ENCODE data around the gene ANP32B.
"Not testable (repeated sequence)": the region's sequence is repeated elsewhere in the genome, so short reads cannot be mapped to it uniquely, and the experiment has no call there.

The ANP32B gene

DNA sequence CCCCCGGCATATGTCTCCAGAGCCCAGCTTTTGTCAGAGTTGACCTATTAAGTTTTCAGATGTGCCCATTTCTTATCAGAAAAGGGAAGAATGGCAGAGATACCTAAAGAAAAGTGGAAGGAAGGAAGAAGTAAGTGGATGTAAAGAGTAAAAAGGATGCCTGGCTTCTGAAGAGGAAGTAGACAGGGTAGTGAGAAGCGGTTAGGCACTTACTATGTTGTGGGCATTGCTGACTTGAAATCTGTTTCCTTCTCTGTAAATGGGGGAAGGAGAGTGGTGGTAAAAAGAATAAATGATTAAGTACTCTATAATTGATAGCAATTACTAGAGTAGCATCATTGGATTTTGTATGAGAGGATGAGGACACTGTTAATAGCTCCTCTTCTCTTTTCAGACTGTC, 9.9 kb downstream of the ANP32B start:
- DNase-seq (ENCODE audit: low spot score): no peak

GRCh38 chr9:97994703-97995102, 11.6 kb downstream of the ANP32B start:
- DNase-seq (ENCODE audit: low spot score): no peak

- not testable (repeated sequence) for DNase-seq (ENCODE audit: low spot score)
These were observed 13.5 kb downstream of the ANP32B start for GRCh38 chr9:97996676-97997075.

DNA sequence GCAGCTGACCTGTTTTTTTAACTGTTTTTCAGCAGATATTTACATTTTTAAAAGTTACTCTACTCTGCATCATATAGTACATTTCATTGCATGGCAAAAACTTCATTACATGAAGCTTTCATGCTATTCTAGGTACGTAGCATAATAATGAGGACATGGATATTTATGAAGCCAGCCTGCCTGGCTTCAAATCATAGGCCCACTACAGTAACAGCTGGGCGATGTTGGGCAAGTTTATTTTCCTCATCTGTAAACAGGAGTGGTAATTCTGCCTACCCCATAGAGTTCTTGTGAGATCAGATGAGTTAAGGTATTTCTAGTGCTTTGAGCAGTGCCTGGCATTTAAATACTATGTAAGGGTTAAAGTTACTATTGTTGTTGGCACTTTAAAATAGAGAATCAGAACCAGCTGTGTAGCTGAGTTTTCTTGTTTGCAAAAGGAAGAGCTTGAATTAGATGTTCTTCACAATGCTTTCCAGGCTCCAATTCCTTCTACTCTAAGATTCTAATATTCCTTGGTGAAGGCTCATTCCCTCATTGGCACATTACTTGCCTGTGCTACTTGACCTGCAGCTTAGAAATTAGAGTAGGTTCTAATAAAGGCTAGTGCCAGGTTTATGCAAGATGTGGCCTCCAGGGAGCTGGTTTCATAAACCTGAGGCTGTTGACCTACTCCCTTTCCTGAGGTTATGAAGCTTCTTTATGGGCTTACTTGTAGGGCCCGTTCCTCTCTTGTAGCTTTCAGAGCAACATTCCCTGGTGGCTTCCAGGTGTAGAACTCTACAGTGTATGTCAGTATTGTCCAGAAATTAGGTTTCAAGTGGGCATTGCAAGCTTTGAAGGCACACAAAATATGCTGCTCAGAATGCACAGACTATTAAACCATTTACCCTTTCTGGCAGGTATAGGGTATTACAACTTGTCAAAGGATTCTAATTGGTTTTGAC, 14.5 kb downstream of the ANP32B start:
- no peak for DNase-seq (ENCODE audit: low spot score)

- no peak for DNase-seq (ENCODE audit: low spot score)
These were observed 19.7 kb downstream of the ANP32B start for GRCh38 chr9:98002808-98003207.

DNA sequence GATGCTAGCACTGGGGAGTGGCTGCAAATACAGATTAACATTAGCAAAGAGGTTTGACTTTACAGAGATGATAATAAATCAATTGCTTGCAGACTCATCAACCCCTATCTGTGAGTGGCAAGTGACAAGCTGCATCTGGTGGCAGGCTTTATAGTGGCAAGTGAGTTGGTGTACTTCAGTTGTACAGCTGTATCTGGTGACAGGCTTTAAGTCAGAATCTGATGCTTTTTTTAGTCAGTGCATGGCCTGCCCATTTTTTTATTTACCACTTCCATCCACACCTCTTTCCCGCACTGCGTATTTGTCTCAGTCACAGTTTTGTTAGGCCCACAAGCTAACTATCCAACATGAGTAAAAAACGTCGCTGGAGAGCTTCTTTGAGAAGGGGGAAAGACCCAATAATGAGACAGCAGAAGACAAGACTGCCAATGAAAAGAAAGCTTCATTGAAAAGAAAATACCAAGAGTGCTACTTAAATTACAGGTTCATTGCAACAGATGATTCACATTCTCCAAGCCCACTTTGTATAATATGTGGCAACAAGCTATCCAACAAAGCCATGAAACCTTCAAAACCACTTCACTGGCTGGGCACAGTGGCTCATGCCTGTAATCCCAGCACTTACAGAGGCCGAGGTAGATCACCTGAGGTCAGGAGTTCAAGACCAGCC, 23.1 kb downstream of the ANP32B start:
- no peak for DNase-seq (ENCODE audit: low spot score)

GRCh38 chr9:98007251-98007928, 24.2 kb downstream of the ANP32B start:
- DNase-seq (ENCODE audit: low spot score): no peak

GRCh38 chr9:98008764-98009163, 25.6 kb downstream of the ANP32B start:
- DNase-seq (ENCODE audit: low spot score): no peak

DNA sequence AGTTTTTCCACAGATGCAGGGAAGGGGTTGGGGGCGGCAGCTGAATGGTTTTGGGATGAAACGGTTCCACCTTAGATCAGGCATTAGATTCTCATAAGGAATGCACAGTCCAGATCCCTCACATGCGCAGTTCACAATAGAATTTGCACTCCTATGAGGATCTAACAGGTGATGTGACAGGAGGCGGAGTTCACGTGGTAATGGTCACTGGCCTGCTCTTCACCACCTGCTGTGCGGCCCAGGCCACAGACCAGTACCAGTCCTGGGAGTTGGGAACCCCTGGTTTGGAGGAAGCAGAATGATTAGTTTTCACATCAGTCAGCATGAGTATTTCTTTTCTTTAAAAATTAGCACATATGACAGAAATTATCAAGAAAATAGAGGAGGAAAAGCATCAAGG, 26.3 kb downstream of the ANP32B start:
- DNase-seq (ENCODE audit: low spot score): no peak

DNA sequence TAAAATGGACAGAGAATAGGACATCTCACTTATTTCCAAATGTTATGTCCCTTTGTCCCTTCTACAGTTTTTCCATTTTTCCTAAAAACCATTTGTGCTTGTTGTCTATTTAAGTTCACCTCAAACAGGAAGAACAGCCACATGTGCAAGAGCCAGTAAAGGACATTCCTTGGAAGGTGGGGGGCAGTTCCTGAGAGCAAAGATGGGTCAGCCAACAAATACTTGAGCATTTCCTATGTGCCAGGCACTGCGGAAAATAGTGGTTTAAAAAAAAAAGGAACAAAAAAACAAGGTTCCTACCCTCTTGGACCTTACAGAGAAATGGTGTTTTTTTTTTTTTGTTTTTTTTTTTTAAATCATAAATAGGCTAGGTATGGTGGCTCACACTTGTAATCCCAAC, 26.8 kb downstream of the ANP32B start:
- no peak for DNase-seq (ENCODE audit: low spot score)

- DNase-seq (ENCODE audit: low spot score): peak; percentile 76
These were observed 27.3 kb downstream of the ANP32B start for GRCh38 chr9:98010445-98010844.

GRCh38 chr9:98011122-98011521, 28.0 kb downstream of the ANP32B start:
- no peak for DNase-seq (ENCODE audit: low spot score)

DNA sequence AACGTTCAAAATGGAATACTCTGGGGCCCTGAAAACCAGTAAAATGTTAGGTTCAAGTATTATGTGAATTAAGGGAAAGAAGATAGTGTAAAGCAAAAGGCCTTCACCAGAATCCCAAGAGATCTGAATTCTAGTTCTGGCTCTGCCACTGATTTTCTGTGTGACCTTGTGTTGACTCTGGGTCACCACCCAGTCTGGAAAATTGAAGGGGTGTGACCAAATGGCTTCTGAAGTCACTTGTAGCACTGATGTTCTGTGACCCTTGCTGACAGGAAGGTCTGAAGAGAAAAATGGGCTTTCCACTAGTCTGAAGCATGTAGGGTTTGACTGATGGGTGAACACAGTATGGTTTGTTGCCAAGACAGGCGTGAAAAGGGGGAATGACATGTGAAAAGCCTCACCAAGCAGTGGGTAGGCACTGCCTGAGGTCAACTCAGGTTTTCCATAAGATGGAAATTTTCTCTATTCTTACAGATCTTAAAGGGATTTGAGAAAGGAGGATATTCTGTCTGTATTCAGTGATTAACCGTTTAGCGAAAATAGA, 33.1 kb downstream of the ANP32B start:
- DNase-seq (ENCODE audit: low spot score): no peak

GRCh38 chr9:98017306-98017705, 34.2 kb downstream of the ANP32B start:
- DNase-seq (ENCODE audit: low spot score): no peak

DNA sequence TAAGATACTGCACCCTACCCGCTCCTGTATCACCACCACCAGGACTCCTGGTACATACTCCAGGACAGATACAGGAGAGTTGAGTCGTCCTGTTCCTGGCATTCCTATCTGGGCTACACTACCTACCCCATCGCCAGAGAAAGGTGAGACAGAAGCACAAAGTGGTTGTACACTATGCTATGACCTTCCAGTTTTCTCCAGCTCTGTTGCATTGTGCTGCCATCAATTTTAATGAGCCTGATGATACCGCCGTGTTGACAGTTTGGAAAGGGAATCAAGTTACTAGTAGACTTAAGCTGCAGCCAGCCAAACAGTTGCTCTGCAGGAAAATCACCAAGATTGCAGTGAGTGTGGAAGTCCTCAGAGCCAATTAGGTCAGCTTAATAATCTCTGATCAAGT, 35.2 kb downstream of the ANP32B start:
- DNase-seq (ENCODE audit: low spot score): no peak

- no peak for DNase-seq (ENCODE audit: low spot score)
These were observed 36.0 kb downstream of the ANP32B start for GRCh38 chr9:98019098-98019497.

DNA sequence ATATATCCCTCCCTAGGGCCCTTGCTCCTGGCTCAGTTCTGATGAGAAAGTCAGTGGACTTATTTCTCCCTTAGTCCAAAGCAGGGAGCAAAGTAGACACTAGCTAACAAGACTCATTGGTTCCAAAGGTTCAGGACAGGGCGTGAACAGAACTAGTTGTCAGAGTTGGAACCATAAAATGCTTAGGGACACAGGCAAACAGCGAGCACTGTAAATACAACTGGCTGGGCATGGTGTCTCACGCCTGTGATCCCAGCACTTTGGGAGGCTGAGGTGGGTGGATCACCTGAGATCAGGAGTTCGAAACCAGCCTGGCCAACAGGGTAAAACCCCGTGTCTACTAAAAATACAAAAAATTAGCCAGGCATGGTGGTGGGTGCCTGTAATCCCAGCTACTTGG, 36.7 kb downstream of the ANP32B start:
- DNase-seq (ENCODE audit: low spot score): not testable (repeated sequence)

- DNase-seq (ENCODE audit: low spot score): no peak
These were observed 37.5 kb downstream of the ANP32B start for GRCh38 chr9:98020476-98021145.

DNA sequence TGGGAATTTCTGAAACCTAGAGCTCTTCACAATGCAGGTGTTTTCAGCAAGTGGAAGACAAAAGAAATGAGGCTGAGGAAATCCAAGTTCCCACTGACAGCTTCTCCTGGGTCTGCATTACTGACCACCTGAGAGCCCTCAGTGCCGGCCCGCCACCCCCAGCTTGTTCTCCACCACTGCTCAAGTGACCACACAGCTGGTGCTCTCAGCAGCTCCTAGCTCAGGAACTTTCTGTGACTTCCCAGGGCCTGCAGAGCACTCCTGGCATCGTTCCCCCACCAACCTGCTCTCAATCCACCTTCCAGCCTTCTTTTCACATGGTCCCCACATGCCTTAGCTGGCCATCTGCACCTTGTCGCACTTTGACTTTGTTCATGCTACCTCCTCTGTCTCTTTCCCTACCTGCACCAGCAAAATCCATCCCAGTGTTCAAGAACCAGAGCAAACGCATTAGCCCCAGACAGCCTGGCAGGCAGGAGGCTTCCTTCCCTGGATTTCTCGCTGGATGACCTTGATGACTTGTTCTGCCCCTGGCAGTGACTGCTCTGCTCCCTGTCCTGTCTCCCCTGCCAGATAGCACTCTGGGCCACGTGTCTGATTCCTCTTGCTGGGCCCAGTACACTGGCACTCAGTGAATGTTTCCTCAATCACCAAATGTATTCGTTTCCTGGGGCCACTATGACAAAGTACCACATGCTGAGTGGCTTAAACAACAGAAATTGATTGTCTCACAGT, 38.3 kb downstream of the ANP32B start:
- DNase-seq (ENCODE audit: low spot score): no peak

DNA sequence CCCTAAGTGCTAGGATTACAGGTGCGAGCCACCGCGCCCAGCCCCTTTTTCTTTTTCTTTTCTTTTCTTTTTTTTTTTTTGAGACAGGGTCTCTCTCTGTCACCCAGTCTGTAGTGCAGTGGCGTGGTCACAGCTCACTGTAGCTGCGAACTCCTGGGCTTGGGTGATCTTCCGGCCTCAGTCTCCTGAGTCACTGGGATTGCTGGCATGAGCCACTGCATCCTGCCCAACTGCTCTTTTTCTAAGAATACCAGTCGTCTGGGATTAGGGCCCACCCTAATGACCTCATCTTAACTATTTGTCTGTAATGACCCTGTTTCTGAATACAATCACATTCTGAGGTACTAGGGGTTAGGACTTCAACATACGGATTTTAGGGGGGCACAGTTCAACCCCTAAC, 39.3 kb downstream of the ANP32B start:
- no peak for DNase-seq (ENCODE audit: low spot score)

- DNase-seq (ENCODE audit: low spot score): no peak
These were observed 41.6 kb downstream of the ANP32B start for GRCh38 chr9:98024702-98025101.
